CD4-positive, alpha-beta T cell treated with Interleukin-4 for 1 hour (primary cell): ENCODE results near the gene LIME1.

Source experiments
- DNase-seq, 2 donors: peaks; one replicate each; pipeline ENCODE4 v3.0.0-alpha.2; 2020 to 2022

LIME1 gene

GRCh38 chr20:63739130-63740069 is 2.9 kb downstream of the LIME1 start, which contains the start of gene SLC2A4RG:
Gene SLC2A4RG, plus strand, starts transcription at chr20:63739776. Its CDS starts 137 bp downstream, at chr20:63739913.
- DNase-seq: peak; percentile 70 to 78

GRCh38 chr20:63740070-63740626 is 3.7 kb downstream of the LIME1 start:
- DNase-seq: peak; percentile 57 to 68

- DNase-seq: peak; percentile 40 to 46
Observed at GRCh38 chr20:63740627-63741353, 4.3 kb downstream of the LIME1 start.

GRCh38 chr20:63741354-63741675 is 4.9 kb downstream of the LIME1 start:
- DNase-seq: no peak

- DNase-seq: no peak
Observed at GRCh38 chr20:63741676-63742380, 5.4 kb downstream of the LIME1 start.

- no peak for DNase-seq
Observed at GRCh38 chr20:63742381-63743024, 6.0 kb downstream of the LIME1 start.

- no peak for DNase-seq
Observed at GRCh38 chr20:63743210-63743970, 6.9 kb downstream of the LIME1 start.

GRCh38 chr20:63744158-63744557 is 7.7 kb downstream of the LIME1 start:
- no peak for DNase-seq

- no peak for DNase-seq
Observed at GRCh38 chr20:63744574-63745423, 8.3 kb downstream of the LIME1 start.

- no peak for DNase-seq
Observed at GRCh38 chr20:63745424-63745805, 9.0 kb downstream of the LIME1 start.

GRCh38 chr20:63745961-63746731 is 9.7 kb downstream of the LIME1 start:
- DNase-seq: no peak

- DNase-seq: no peak
Observed at GRCh38 chr20:63746751-63747315, 10.4 kb downstream of the LIME1 start.

GRCh38 chr20:63747622-63748069 is 11.2 kb downstream of the LIME1 start:
- no peak for DNase-seq

GRCh38 chr20:63748070-63748933 is 11.8 kb downstream of the LIME1 start:
- DNase-seq: no peak

GRCh38 chr20:63748934-63749270 is 12.4 kb downstream of the LIME1 start:
- no peak for DNase-seq

GRCh38 chr20:63749597-63750508 is 13.4 kb downstream of the LIME1 start:
- no peak for DNase-seq

- DNase-seq: peak; percentile 54 to 69
Observed at GRCh38 chr20:63750807-63751470, 14.5 kb downstream of the LIME1 start.
